ENCODE measurements around the gene EOLA2.
"Not testable (repeated sequence)": the region's sequence is repeated elsewhere in the genome, so short reads cannot be mapped to it uniquely, and the experiment has no call there.

- not testable (repeated sequence) for TF ChIP-seq CTCF (IDR thresholded peaks at IDR 0.05; ENCODE audit: low read length); EZH2 (IDR thresholded peaks at IDR 0.05; ENCODE audit: borderline replicate concordance, low read length)
These were observed 6.9 kb upstream of the EOLA2 start for GRCh38 chrX:149945087-149945670.
